Cortex of kidney (tissue), 1 donor: ENCODE data around the gene FAT4.

Source experiments
- DNase-seq: peaks from one replicate; lab custom pipeline; 2025; lab: John Stamatoyannopoulos, UW

The FAT4 gene

GRCh38 chr4:125314676-125315575 lies at the start of gene FAT4:
Gene FAT4 (plus strand): TSS chr4:125314955. CDS start chr4:125316412, 1,457 bp downstream.
- DNase-seq = peak; percentile 17

- DNase-seq = no peak
These were observed 48.9 kb upstream of the FAT4 start for GRCh38 chr4:125265846-125266245.

DNA sequence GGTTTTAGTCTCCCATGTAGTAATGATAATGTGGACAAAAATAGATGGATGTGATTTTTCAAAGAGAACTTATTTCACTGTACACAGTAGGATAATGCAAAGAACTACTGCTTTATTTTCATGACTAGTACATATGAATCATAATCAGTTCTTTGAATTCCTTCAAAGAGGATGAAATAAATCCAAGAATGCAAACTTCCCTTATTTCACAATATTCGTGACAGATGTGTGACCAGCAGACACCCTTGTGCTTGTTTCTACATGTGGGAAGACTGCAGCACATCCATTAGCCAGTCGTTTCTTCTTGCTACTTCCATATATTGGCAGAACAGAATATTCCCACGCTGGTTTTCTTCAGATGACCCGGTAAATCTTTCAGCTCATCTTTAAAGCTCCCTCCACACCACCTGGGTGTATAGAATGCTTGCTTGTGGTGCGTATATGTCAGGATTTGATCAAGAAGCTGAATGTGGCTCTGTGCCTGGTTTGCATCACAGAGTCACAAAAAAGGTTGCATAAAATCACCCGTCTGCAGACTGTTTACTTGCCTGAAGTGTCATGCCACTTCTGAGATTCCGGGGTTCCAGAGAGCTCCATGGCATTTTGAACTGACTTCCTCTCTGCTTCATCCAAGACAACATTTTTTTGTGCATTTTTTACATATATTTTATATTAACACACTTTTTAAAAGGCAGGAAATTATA lies 47.7 kb upstream of the FAT4 start:
- no peak for DNase-seq

DNA sequence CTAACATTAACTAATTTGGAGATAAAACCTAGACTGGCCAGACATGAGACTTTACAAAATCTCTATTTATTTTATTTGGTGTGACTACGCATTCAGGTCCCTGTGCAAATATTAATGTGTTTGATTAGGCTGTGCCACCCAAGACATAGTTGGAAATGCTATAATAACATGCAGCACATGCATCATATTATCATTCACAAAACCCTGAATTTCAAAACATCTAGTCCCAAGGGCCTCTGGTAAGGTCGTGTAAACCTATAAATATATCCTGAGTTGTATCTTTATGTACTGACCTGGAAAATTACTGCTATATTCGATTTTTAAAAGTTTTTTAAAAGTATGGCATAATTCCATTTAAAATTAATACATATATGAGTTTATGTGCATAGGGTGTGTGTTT lies 47.1 kb upstream of the FAT4 start:
- DNase-seq = no peak

GRCh38 chr4:125268068-125268755 lies 46.5 kb upstream of the FAT4 start:
- no peak for DNase-seq

GRCh38 chr4:125276811-125277210 lies 37.9 kb upstream of the FAT4 start:
- DNase-seq = no peak

DNA sequence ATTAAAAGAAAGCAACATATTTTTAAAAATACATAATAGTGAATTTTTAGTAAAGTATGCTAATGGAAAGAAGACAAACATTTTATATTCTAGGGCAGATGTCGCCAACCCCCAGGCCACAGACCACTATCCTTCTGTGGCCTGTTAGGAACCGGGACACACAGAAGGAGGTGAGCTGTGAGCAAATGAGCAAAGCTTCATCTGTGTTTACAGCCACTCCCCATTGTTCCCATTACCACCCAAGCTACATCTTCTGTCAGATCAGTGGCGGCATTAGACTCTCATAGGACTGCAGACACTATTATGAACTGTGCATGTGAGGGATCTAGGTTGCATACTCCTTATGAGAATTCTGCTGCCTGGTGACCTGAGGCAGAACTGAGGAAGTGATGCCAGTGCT lies 37.0 kb upstream of the FAT4 start:
- DNase-seq = no peak

DNA sequence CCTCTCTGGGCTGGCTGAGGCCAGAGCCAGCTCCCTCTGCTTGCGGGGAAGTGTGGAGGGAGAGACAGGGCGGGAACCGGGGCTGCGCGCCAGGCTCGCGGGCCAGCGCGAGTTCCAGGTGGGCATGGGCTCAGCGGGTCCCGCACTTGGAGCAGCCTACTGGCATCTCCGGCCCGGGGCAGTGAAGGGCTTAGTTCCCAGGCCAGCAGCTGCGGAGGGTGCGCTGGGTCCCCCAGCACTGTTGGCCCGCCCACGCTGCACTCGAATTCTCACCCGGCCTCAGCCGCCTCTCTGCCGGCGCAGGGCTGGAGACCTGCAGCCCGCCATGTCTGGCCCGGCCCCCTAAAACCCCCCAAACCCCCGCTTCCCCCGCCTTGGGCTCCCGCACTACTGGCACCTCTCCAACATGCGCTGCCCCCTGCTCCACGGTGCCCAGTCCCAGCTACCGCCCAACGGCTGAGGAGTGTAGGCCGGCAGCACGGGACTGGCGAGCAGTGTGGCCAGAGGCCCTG lies 33.8 kb upstream of the FAT4 start:
- no peak for DNase-seq

DNA sequence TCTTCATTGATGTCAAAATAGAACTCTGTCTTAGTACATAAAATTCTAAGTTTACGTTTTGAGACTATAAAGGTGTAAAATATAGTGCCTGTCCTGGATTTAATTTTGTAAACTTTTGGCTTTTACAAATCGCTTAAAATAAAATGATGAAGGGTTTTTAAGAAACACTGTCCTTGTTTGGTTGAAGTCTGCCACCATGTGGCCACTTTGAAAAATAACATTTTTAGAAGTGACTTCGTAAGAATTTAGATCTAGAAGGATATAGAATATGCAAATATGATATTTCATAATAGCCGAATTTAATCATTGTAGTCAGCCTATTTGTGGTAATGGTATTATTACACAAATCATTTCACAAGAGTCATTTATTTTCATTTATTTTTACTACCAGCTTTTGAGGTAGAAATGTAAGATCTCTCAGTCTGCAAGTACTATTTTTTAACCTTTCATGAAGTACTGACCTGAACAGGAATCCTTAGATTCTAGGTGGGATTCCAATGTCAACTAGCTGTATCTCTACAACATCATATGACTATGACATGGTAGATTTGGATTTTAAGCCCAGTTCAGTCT lies 31.0 kb upstream of the FAT4 start:
- no peak for DNase-seq

GRCh38 chr4:125297116-125297515 lies 17.6 kb upstream of the FAT4 start:
- no peak for DNase-seq

DNA sequence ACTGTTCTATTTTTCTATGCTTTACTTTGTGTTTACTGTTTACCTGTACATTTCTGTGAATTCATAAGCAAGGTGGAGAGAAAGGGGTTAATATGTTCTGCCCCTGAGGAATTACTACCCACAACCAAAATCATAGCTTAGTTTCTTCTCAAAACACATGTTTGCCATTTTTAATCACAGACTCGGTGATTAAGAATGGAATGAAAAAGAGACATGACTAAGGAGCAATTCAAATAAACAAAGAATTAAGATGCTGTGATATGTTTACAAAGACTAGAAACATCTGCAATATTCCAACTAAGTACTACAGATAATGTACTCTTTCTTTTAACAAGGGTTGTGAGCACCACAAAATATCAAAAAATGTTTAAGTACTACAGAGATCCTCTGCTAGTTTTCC lies 11.7 kb upstream of the FAT4 start:
- no peak for DNase-seq

DNA sequence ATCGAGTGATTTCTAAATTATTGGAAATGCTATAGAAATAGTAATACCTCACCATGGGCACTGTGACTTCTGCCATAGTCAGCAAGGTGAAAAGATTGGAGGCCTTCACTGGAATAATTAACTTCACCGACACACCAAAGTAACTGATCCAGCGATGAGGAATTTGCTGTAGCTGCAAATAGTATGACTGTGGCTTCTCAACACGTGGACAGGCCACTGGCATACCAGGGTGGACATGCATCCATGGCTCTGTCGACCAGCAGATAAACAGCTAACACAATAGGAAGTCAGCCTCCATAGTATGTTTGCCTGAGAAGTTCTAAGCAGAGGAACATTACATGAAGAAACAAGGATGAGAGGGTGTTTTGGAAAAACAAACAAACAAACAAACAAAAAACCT lies 10.9 kb upstream of the FAT4 start:
- no peak for DNase-seq

DNA sequence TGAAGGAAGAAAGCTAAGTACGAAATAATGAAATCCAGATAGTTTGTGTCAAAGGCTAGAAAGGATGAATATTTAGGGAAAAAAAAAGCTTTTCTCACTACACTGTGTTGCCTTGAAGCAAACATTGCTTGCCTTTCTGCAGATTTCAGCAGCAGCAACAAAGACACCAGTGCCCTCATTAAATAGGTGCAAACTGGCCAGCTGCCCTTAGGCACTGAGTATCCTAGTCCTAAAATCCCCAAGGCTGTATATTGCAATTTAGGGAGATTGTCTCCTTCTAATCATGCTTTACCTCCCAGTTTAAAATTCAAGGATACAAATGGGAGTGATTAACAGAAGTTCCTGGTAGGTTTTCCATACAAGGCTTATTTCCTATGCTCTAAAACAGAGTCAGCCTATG lies 8.6 kb upstream of the FAT4 start:
- no peak for DNase-seq

GRCh38 chr4:125306533-125306932 lies 8.2 kb upstream of the FAT4 start:
- DNase-seq = no peak

GRCh38 chr4:125311503-125311902 lies 3.3 kb upstream of the FAT4 start:
- no peak for DNase-seq

DNA sequence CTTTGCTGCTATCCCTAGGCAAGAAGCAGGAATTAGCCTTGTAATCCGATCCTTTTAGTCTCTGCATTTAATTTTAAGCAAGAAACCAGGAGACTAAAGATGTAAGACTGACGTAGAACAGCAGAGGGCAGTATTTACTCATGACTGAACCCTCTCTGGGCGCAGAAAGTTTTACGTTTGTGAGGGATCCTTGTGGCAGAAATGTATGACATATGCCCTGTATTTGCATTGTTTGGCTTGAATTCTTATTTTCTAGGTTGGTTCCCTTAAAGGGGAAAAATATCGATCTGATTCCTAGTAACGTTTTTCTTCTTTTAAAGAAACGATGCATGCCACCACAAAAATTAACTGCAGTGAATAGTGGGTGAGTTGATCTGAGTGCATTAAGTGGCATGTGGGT lies 1.3 kb upstream of the FAT4 start:
- no peak for DNase-seq

DNA sequence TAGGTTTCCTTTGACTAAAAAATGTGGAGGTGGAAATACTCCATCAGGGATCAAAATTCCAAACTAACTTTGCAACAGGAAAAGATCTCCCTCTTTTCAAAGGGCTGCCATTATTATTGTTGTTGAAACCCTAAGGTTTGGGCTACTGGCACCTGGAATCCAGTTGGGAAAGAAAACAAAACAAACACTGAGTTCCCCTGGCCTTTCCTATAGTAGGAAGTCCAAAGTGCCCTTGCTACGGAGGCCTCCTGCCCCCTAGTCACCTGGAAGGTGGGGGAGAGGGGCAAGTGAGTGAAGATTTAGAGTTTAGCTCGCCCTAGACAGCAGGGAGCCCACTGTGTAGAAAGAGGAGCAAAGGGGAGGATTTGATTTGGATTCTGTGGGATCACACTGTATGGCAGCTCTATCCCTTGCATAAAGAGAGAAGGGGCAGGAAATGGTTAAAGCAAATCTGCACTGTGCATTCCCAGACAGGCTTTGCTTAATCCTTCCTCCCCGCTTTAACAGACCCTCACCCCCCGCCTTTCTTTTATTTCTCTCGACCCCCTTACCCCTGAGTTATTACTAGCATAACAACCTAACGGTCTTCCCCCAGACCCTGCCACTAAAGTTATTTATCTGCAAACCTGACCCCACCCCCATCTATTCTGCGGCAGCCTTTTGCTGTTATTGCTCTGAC lies 627 bp upstream of the FAT4 start:
- no peak for DNase-seq

GRCh38 chr4:125315576-125316400 lies 1.0 kb downstream of the FAT4 start:
- no peak for DNase-seq

GRCh38 chr4:125316401-125316790 lies 1.6 kb downstream of the FAT4 start:
- DNase-seq = no peak

- DNase-seq = no peak
These were observed 2.2 kb downstream of the FAT4 start for GRCh38 chr4:125316791-125317524.
